ENCODE measurements around the gene SCNN1G.

Gene SCNN1G

DNA sequence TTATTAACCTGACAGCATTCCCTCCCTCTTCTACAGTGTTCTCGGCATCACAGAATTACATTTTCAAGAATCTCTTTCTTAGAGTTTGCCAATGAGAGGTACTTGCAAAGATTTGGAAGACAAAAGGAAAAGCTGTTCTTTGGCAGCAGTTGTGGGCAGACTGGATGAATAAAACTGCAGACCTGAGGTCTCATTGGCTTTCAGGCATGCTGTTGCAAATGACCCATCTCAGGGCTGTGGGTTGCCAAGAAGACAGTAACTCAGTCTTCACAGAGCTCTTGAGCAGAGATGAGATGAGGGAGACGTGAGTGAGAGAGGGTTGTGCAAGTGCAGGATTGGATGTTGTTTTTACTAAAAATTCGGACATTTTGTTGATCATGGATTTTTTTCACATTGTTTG, 22.0 kb upstream of the SCNN1G start:
- no peak for TF ChIP-seq CTCF (IDR thresholded peaks at IDR 0.05; ENCODE audit: control insufficient read depth, extremely low read depth, insufficient read depth)

DNA sequence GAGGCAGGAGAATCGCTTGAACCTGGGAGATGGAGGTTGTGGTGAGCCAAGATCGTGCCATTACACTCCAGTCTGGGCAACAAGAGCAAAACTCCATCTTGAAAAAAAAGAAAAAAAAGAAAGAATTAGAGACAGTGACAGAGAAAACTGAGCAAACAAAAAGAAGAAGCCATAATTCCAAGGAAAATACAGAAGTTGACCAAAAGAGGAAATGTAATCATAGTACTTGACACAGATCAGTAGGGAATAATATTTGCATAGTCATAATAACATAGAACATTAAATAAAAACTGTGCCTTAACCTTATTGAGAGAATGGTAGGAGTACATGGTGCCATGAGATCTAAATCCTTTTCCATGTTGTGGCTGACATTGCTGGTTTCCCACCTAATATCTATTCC, 18.6 kb upstream of the SCNN1G start:
- no peak overlapping the region for H3K4me3 ChIP-seq (ENCODE audit: low read depth, low read length)
- DNase-seq (ENCODE audit: low read depth), result no peak
- TF ChIP-seq CTCF (IDR thresholded peaks at IDR 0.05; ENCODE audit: control insufficient read depth, extremely low read depth, insufficient read depth), result no peak

More for the DNA sequence above, 22.0 kb upstream of the SCNN1G start:
- DNase-seq (ENCODE audit: low read depth), result no peak
- no peak overlapping the region for H3K4me3 ChIP-seq (ENCODE audit: low read depth, low read length)

GRCh38 chr16:23164736-23165135, 17.8 kb upstream of the SCNN1G start:
- no peak overlapping the region for H3K4me3 ChIP-seq (ENCODE audit: low read depth, low read length)
- no peak for TF ChIP-seq CTCF (IDR thresholded peaks at IDR 0.05; ENCODE audit: control insufficient read depth, extremely low read depth, insufficient read depth)
- DNase-seq (ENCODE audit: low read depth), result no peak

DNA sequence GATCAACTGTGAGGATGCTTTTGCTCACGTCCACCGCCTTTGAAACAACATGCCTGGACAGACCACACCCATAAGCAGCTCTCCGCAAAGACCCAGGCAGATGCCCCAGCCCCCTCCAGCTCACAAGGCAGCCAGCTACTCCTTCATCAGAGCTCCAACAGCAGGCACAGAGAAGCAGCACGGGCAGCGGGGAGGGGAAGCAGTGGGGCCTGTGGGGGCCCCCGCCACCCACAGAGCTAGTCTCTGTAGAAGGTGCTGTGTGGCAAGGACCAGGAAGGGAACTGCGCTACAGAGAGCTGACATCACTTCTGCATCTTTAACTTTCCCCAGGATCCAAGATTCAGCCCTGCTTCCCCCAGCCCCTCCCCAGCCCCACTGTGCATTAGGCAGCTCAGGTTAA, 10.0 kb upstream of the SCNN1G start:
- DNase-seq (ENCODE audit: low read depth), result no peak
- no peak for TF ChIP-seq CTCF (IDR thresholded peaks at IDR 0.05; ENCODE audit: control insufficient read depth, extremely low read depth, insufficient read depth)
- H3K4me3 ChIP-seq (ENCODE audit: low read depth, low read length), result no peak overlapping the region

DNA sequence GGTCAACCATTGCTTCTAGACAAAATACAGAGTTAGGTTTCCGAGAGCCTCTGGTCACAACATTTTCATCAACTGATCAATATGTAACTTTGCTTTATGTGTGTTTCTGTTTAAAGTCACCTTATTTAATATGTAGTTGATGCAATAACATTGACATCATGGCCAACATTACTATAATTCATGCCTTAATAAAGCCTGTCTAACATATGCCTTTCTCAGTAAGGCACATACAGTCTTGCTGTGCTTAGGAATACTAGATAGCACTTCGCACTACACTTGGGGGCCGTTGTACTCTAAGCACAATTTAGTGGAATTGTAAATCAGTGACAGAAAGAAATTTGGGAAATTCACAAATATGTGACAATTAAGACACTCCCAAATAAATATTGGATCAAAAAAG, 9.6 kb upstream of the SCNN1G start:
- TF ChIP-seq CTCF (IDR thresholded peaks at IDR 0.05; ENCODE audit: control insufficient read depth, extremely low read depth, insufficient read depth), result no peak
- no peak for DNase-seq (ENCODE audit: low read depth)
- H3K4me3 ChIP-seq (ENCODE audit: low read depth, low read length), result no peak overlapping the region

- TF ChIP-seq CTCF (IDR thresholded peaks at IDR 0.05; ENCODE audit: control insufficient read depth, extremely low read depth, insufficient read depth), result no peak
- H3K4me3 ChIP-seq (ENCODE audit: low read depth, low read length), result no peak overlapping the region
- DNase-seq (ENCODE audit: low read depth), result no peak
These were observed 7.9 kb upstream of the SCNN1G start for GRCh38 chr16:23174622-23175021.

- no peak for TF ChIP-seq CTCF (IDR thresholded peaks at IDR 0.05; ENCODE audit: control insufficient read depth, extremely low read depth, insufficient read depth)
- DNase-seq (ENCODE audit: low read depth), result no peak
- H3K4me3 ChIP-seq (ENCODE audit: low read depth, low read length), result no peak overlapping the region
These were observed 6.9 kb upstream of the SCNN1G start for GRCh38 chr16:23175651-23176050.
